Thoracic aorta (tissue), 2 donors: Measurements from ENCODE around the gene FARS2. TPM values are rescaled to one million over a fixed set of nuclear protein-coding genes. Genes with fewer than 3 reads are reported as not detected.
A peak's percentile ranks its signal among the peaks of the same experiment; 100 is the strongest.

Experiments
- ATAC-seq: fragments of 150-250 bp; one replicate; pipeline ENCODE4 v1.8.0; 2017; ENCODE audit warnings: low read depth; ENCODE audit not compliant: insufficient number of reproducible peaks, low FRiP score
- DNase-seq: peaks from one replicate; pipeline ENCODE4 v3.0.0-alpha.2; 2020; ENCODE audit warnings: low spot score
- H3K27ac ChIP-seq, 2 donors: fragments of 200-600 bp; sonication (generic); 1 replicate in 1 of 2; 2 replicates in 1 of 2; pipeline ENCODE4 v1.5.1; 2016; ENCODE audit warnings: mild to moderate bottlenecking in 2 of 2, moderate library complexity in 2 of 2
- H3K27me3 ChIP-seq: fragments of 200-600 bp; sonication (generic); replicated peaks from 2 replicates; pipeline ENCODE4 v1.6.0; 2016; ENCODE audit warnings: mild to moderate bottlenecking; ENCODE audit not compliant: insufficient read depth
- H3K36me3 ChIP-seq: fragments of 200-600 bp; sonication (generic); one replicate; pipeline ENCODE4 v1.5.1; 2016
- H3K4me1 ChIP-seq, 2 donors: fragments of 200-600 bp; sonication (generic); 1 replicate in 1 of 2; 2 replicates in 1 of 2; pipeline versions ENCODE4 v1.5.1 to v1.6.0; 2016; ENCODE audit warnings: low read depth in 2 of 2, mild to moderate bottlenecking in 1 of 2; ENCODE audit not compliant: control insufficient read depth in 1 of 2
- H3K4me3 ChIP-seq: fragments of 200-600 bp; sonication (generic); 2 replicates; pipeline ENCODE4 v1.5.1; 2016; ENCODE audit warnings: mild to moderate bottlenecking
- H3K9me3 ChIP-seq: fragments of 200-600 bp; sonication (generic); 2 replicates; pipeline ENCODE4 v1.5.1; 2016
- CTCF ChIP-seq: fragments of 200-600 bp; sonication (generic); IDR thresholded peaks from one replicate; pipeline ENCODE4 v1.5.1; 2019; ENCODE audit warnings: antibody characterized with exemption
- total RNA-seq, 2 donors: library from RNA; depleted of rRNA; stranded (reverse); fragments of >200 nt; gene quantifications; one replicate each; pipeline versions ENCODE4 v1.1.0 to v1.2.3, GENCODE V29; 2016

The FARS2 gene
- total RNA-seq, 2 donors from 2014 or later, result 10.4 to 11.6 TPM

- no peak for TF ChIP-seq CTCF
- ATAC-seq (no peak), DNase-seq (no peak)
- H3K4me1 ChIP-seq, result no peaks in the 10 kb centered on the region
- no peaks in the 10 kb centered on the region for H3K36me3 ChIP-seq
- H3K4me3 ChIP-seq, result no peak overlapping the region
- H3K27me3 ChIP-seq, result no peaks in the 10 kb centered on the region
- H3K9me3 ChIP-seq, result no peaks in the 10 kb centered on the region
- H3K27ac ChIP-seq, result no peak overlapping the region
Measured at GRCh38 chr6:5712349-5713215, 451.3 kb downstream of the FARS2 start.

GRCh38 chr6:5713519-5713918 lies 452.2 kb downstream of the FARS2 start:
- no peaks in the 10 kb centered on the region for H3K4me1 ChIP-seq
- TF ChIP-seq CTCF, result no peak
- no peak for ATAC-seq
- no peaks in the 10 kb centered on the region for H3K9me3 ChIP-seq
- no peaks in the 10 kb centered on the region for H3K27me3 ChIP-seq
- no peak overlapping the region for H3K4me3 ChIP-seq
- no peaks in the 10 kb centered on the region for H3K36me3 ChIP-seq
- DNase-seq, result no peak
- no peak overlapping the region for H3K27ac ChIP-seq

- no peak for TF ChIP-seq CTCF
- no peak for ATAC-seq
- Histone ChIP-seq H3K27ac (no peak overlapping the region), H3K4me3 (no peak overlapping the region), H3K4me1 (no peaks in the 10 kb centered on the region), H3K36me3 (no peaks in the 10 kb centered on the region), H3K27me3 (no peaks in the 10 kb centered on the region), H3K9me3 (no peaks in the 10 kb centered on the region)
- DNase-seq, result no peak
Measured at GRCh38 chr6:5718231-5718947, 457.1 kb downstream of the FARS2 start.

GRCh38 chr6:5723841-5724691 lies 462.8 kb downstream of the FARS2 start:
- Histone ChIP-seq H3K4me3 (no peak overlapping the region), H3K27ac (peak overlapping the region in 1 of 2 donors; percentile 47), H3K27me3 (no peaks in the 10 kb centered on the region), H3K36me3 (no peaks in the 10 kb centered on the region), H3K9me3 (no peaks in the 10 kb centered on the region), H3K4me1 (no peaks in the 10 kb centered on the region)
- no peak for ATAC-seq
- no peak for DNase-seq
- no peak for TF ChIP-seq CTCF

GRCh38 chr6:5724911-5725310 lies 463.6 kb downstream of the FARS2 start:
- Histone ChIP-seq H3K27ac (no peak overlapping the region), H3K9me3 (no peaks in the 10 kb centered on the region), H3K36me3 (no peaks in the 10 kb centered on the region), H3K4me1 (no peaks in the 10 kb centered on the region), H3K4me3 (no peak overlapping the region), H3K27me3 (no peaks in the 10 kb centered on the region)
- no peak for TF ChIP-seq CTCF
- no peak for ATAC-seq
- DNase-seq, result no peak
